ENCODE data around the gene OSTN. TPM values are rescaled to one million over a fixed set of nuclear protein-coding genes. Genes with fewer than 3 reads are reported as not detected.

Gene OSTN
- total RNA-seq, 1 donor from 2014 or later = not detected

DNA sequence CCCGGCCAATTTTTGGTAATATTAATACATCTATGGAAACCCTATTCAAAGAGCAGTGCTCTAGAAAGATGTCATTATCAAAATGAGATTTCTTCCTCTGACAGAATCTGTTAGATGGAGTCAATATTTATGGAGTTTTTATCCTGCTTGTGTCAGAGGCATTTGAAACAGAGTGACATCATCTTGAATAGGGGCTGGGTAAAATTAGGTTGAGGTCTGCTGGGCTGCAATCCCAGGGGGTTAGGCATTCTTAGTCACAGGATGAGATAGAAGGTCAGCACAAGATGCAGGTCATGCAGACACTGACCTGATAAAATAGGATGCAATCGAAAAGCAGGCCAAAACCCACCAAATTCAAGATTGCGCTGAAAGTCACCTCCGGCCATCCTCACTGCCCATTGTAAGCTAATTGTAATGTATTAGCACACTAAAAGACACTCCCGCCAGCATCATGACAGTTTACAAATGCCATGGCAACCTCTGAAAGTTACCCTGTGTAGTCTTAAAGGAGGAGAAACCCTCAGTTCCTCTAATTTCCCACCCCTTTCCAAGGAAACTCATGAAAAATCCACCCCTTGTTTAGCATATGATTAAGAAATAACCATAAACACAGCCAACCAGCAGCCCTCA lies 102.9 kb downstream of the OSTN start:
- no peaks in the 10 kb centered on the region for H3K36me3 Mint-ChIP-seq (ENCODE audit: low read depth, unreplicated experiment)
- no peaks in the 10 kb centered on the region for H3K9me3 Mint-ChIP-seq (ENCODE audit: unreplicated experiment)
- H3K4me3 Mint-ChIP-seq (ENCODE audit: unreplicated experiment) = no peak overlapping the region
- no peak overlapping the region for H3K27ac Mint-ChIP-seq (ENCODE audit: unreplicated experiment)
- H3K27me3 Mint-ChIP-seq (ENCODE audit: unreplicated experiment) = peaks cover 2% of the 10 kb centered on the region
- TF ChIP-seq, protein P1, sequence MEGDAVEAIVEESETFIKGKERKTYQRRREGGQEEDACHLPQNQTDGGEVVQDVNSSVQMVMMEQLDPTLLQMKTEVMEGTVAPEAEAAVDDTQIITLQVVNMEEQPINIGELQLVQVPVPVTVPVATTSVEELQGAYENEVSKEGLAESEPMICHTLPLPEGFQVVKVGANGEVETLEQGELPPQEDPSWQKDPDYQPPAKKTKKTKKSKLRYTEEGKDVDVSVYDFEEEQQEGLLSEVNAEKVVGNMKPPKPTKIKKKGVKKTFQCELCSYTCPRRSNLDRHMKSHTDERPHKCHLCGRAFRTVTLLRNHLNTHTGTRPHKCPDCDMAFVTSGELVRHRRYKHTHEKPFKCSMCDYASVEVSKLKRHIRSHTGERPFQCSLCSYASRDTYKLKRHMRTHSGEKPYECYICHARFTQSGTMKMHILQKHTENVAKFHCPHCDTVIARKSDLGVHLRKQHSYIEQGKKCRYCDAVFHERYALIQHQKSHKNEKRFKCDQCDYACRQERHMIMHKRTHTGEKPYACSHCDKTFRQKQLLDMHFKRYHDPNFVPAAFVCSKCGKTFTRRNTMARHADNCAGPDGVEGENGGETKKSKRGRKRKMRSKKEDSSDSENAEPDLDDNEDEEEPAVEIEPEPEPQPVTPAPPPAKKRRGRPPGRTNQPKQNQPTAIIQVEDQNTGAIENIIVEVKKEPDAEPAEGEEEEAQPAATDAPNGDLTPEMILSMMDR (IDR thresholded peaks at IDR 0.05; ENCODE audit: unreplicated experiment) = no peak
- peaks cover 5% of the 10 kb centered on the region for H3K4me1 Mint-ChIP-seq (ENCODE audit: unreplicated experiment)
- DNase-seq (ENCODE audit: low spot score) = no peak

DNA sequence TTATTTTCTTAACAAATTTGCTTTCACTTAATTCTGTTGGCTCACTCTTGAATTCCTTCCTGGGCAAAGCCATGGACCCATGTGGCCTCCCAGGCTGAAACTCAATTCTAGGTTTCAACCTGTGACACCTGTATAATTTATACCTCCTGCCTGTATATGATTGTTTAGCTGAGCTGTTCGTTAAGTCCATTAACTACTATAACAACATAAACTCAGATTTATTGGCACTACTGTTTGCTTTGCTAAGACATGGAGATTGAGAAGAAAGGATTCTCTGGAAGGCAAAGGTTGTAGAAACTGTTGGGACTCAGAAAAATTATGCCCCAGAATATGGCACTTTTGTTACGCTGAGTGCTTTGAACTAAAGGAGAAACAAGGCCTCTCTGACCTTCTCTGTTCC lies 103.4 kb downstream of the OSTN start:
- no peaks in the 10 kb centered on the region for H3K36me3 Mint-ChIP-seq (ENCODE audit: low read depth, unreplicated experiment)
- H3K4me3 Mint-ChIP-seq (ENCODE audit: unreplicated experiment) = no peak overlapping the region
- peaks cover 2% of the 10 kb centered on the region for H3K27me3 Mint-ChIP-seq (ENCODE audit: unreplicated experiment)
- TF ChIP-seq, protein P1 (IDR thresholded peaks at IDR 0.05; ENCODE audit: unreplicated experiment) = no peak
- no peak for DNase-seq (ENCODE audit: low spot score)
- H3K27ac Mint-ChIP-seq (ENCODE audit: unreplicated experiment) = no peak overlapping the region
- peaks cover 5% of the 10 kb centered on the region for H3K4me1 Mint-ChIP-seq (ENCODE audit: unreplicated experiment)
- H3K9me3 Mint-ChIP-seq (ENCODE audit: unreplicated experiment) = no peaks in the 10 kb centered on the region

DNA sequence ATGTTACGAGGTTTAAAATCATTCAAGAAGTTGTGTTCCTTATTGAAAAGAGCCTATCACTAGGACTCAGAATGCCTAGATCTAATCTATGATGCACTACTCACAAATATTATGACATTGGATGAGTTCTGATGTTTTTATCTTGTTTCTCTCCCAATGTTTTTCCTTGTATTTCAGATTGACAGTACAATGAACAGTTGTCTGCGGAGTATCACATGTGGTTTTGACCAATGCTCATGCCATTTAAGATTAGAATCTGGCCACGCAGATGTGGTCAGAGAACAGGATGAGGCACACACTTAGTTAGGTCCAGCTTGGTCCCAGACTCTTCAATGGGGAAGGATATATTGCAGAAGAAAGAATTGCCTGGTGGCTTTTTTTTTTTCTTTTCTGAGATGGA lies 104.6 kb downstream of the OSTN start:
- TF ChIP-seq, protein P1 (IDR thresholded peaks at IDR 0.05; ENCODE audit: unreplicated experiment) = no peak
- Mint-ChIP-seq H3K9me3 (ENCODE audit: unreplicated experiment) (no peaks in the 10 kb centered on the region), H3K4me3 (ENCODE audit: unreplicated experiment) (no peak overlapping the region), H3K4me1 (ENCODE audit: unreplicated experiment) (peaks cover 5% of the 10 kb centered on the region), H3K27ac (ENCODE audit: unreplicated experiment) (no peak overlapping the region), H3K27me3 (ENCODE audit: unreplicated experiment) (peaks cover 2% of the 10 kb centered on the region), H3K36me3 (ENCODE audit: low read depth, unreplicated experiment) (no peaks in the 10 kb centered on the region)
- DNase-seq (ENCODE audit: low spot score) = no peak

DNA sequence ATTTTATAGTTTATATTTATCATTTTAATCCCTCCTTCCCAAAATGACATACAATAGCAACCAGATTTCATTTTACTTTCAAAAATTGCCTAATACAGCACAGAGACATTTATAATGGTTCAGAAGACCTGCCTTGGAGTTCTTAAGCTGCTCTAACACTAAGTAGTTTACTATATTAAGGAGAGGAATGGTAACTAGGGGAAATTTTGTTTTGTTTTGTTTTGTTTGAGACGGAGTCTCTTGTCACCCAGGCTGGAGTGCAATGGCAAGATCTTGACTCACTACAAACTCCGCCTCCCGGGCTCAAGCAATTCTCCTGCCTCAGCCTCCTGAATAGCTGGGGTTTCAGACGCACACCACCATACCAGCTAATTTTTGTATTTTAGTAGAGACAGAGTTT lies 107.4 kb downstream of the OSTN start:
- TF ChIP-seq, protein P1 (IDR thresholded peaks at IDR 0.05; ENCODE audit: unreplicated experiment) = no peak
- no peaks in the 10 kb centered on the region for H3K9me3 Mint-ChIP-seq (ENCODE audit: unreplicated experiment)
- H3K4me3 Mint-ChIP-seq (ENCODE audit: unreplicated experiment) = no peak overlapping the region
- H3K27me3 Mint-ChIP-seq (ENCODE audit: unreplicated experiment) = peaks cover 3% of the 10 kb centered on the region
- H3K27ac Mint-ChIP-seq (ENCODE audit: unreplicated experiment) = no peak overlapping the region
- DNase-seq (ENCODE audit: low spot score) = no peak
- peaks cover 5% of the 10 kb centered on the region for H3K4me1 Mint-ChIP-seq (ENCODE audit: unreplicated experiment)
- H3K36me3 Mint-ChIP-seq (ENCODE audit: low read depth, unreplicated experiment) = no peaks in the 10 kb centered on the region

DNA sequence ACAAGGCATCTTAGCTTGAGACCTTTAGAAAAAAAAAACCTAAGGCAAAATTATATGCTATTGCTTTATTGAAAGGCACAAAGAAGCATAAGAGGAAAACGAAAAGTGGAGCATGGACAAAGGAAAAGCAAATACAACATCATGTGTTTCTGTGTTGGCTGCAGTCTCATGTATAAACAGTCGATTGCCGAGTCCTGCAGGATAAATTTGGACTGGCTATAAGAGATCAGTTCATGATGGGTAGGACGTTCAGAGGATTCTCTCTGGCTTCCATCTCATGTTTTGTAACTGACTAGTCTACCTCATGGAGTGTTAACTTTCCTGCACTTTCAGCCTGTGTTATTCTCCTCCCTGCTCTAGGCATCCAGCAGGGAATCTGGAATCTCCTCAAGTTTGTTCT lies 108.3 kb downstream of the OSTN start:
- TF ChIP-seq, protein P1 (IDR thresholded peaks at IDR 0.05; ENCODE audit: unreplicated experiment) = no peak
- Mint-ChIP-seq H3K4me1 (ENCODE audit: unreplicated experiment) (peaks cover 5% of the 10 kb centered on the region), H3K4me3 (ENCODE audit: unreplicated experiment) (no peak overlapping the region), H3K27me3 (ENCODE audit: unreplicated experiment) (peaks cover 3% of the 10 kb centered on the region), H3K27ac (ENCODE audit: unreplicated experiment) (no peak overlapping the region), H3K36me3 (ENCODE audit: low read depth, unreplicated experiment) (no peaks in the 10 kb centered on the region), H3K9me3 (ENCODE audit: unreplicated experiment) (no peaks in the 10 kb centered on the region)
- no peak for DNase-seq (ENCODE audit: low spot score)

Measured in endothelial cell (in vitro differentiated cells).